GM21381 (cell line): ENCODE data around the gene DMBX1.

Source experiments
- ATAC-seq: cut with Tn5 transposase; IDR thresholded peaks from one replicate; pipeline ENCODE4 v1.9.1; 2021; ENCODE audit warnings: mild to moderate bottlenecking, moderate library complexity; ENCODE audit not compliant: unreplicated experiment

Gene DMBX1

GRCh38 chr1:46522969-46523320 is 33.3 kb downstream of the DMBX1 start:
- ATAC-seq = no peak

- no peak for ATAC-seq
Measured at GRCh38 chr1:46523496-46524353, 34.1 kb downstream of the DMBX1 start.

- ATAC-seq = no peak
Measured at GRCh38 chr1:46524843-46525242, 35.2 kb downstream of the DMBX1 start.

- ATAC-seq = no peak
Measured at GRCh38 chr1:46525253-46525983, 35.8 kb downstream of the DMBX1 start.

GRCh38 chr1:46526013-46526690 is 36.5 kb downstream of the DMBX1 start:
- ATAC-seq = no peak

GRCh38 chr1:46526691-46527291 is 37.2 kb downstream of the DMBX1 start:
- ATAC-seq = no peak

GRCh38 chr1:46527474-46528296 is 38.0 kb downstream of the DMBX1 start:
- no peak for ATAC-seq

GRCh38 chr1:46528297-46528955 is 38.8 kb downstream of the DMBX1 start:
- no peak for ATAC-seq

- ATAC-seq = no peak
Measured at GRCh38 chr1:46529031-46529630, 39.5 kb downstream of the DMBX1 start.

GRCh38 chr1:46530311-46530710 is 40.7 kb downstream of the DMBX1 start:
- ATAC-seq = no peak

GRCh38 chr1:46530791-46531409 is 41.3 kb downstream of the DMBX1 start:
- no peak for ATAC-seq

- no peak for ATAC-seq
Measured at GRCh38 chr1:46532095-46532494, 42.5 kb downstream of the DMBX1 start.

- no peak for ATAC-seq
Measured at GRCh38 chr1:46532498-46533178, 43.0 kb downstream of the DMBX1 start.

- no peak for ATAC-seq
Measured at GRCh38 chr1:46533179-46533864, 43.7 kb downstream of the DMBX1 start.

GRCh38 chr1:46535063-46535462 is 45.4 kb downstream of the DMBX1 start:
- ATAC-seq = no peak

- ATAC-seq = no peak
Measured at GRCh38 chr1:46536527-46536926, 46.9 kb downstream of the DMBX1 start.

GRCh38 chr1:46537651-46538050 is 48.0 kb downstream of the DMBX1 start:
- no peak for ATAC-seq

- ATAC-seq = no peak
Measured at GRCh38 chr1:46538147-46538546, 48.5 kb downstream of the DMBX1 start.
